Glomerular visceral epithelial cell (primary cell): ENCODE measurements around the gene GSC2.
A peak's percentile ranks its signal among the peaks of the same experiment; 100 is the strongest.
"Not testable (repeated sequence)": the region's sequence is repeated elsewhere in the genome, so short reads cannot be mapped to it uniquely, and the experiment has no call there.

Source experiments
- DNase-seq: peaks from one replicate; pipeline ENCODE4 v3.0.0-alpha.2; 2016; ENCODE audit errors: extremely low spot score

GSC2 gene

GRCh38 chr22:19178065-19178656 is 28.1 kb upstream of the GSC2 start:
- DNase-seq: peak; percentile 28

- DNase-seq: no peak
Observed at GRCh38 chr22:19177164-19178064, 27.3 kb upstream of the GSC2 start.

- DNase-seq: no peak
Observed at GRCh38 chr22:19176732-19177131, 26.6 kb upstream of the GSC2 start.

GRCh38 chr22:19176175-19176643 is 26.1 kb upstream of the GSC2 start:
- no peak for DNase-seq

GRCh38 chr22:19175602-19176174 is 25.6 kb upstream of the GSC2 start:
- DNase-seq: no peak

GRCh38 chr22:19175026-19175601 is 25.0 kb upstream of the GSC2 start:
- no peak for DNase-seq

- peak; percentile 73 for DNase-seq
Observed at GRCh38 chr22:19174106-19175025, 24.3 kb upstream of the GSC2 start.

GRCh38 chr22:19173047-19174035 is 23.2 kb upstream of the GSC2 start:
- no peak for DNase-seq

- DNase-seq: no peak
Observed at GRCh38 chr22:19172213-19173046, 22.3 kb upstream of the GSC2 start.

- DNase-seq: no peak
Observed at GRCh38 chr22:19169947-19170318, 19.8 kb upstream of the GSC2 start.

GRCh38 chr22:19169002-19169946 is 19.2 kb upstream of the GSC2 start:
- DNase-seq: no peak

GRCh38 chr22:19168088-19168890 is 18.2 kb upstream of the GSC2 start:
- DNase-seq: no peak

- DNase-seq: no peak
Observed at GRCh38 chr22:19167106-19167869, 17.2 kb upstream of the GSC2 start.

GRCh38 chr22:19166421-19166820 is 16.3 kb upstream of the GSC2 start:
- DNase-seq: no peak

- no peak for DNase-seq
Observed at GRCh38 chr22:19164425-19164824, 14.3 kb upstream of the GSC2 start.

- DNase-seq: not testable (repeated sequence)
Observed at GRCh38 chr22:19158649-19159048, 8.6 kb upstream of the GSC2 start.
